Thoracic aorta (tissue), 2 donors: ENCODE data around the gene MAD1L1. TPM values are rescaled to one million over a fixed set of nuclear protein-coding genes. Genes with fewer than 3 reads are reported as not detected.

ENCODE experiments used
- ATAC-seq: fragments of 150-250 bp; one replicate; pipeline ENCODE4 v1.8.0; 2017; ENCODE audit warnings: low read depth; ENCODE audit not compliant: insufficient number of reproducible peaks, low FRiP score
- DNase-seq: peaks from one replicate; pipeline ENCODE4 v3.0.0-alpha.2; 2020; ENCODE audit warnings: low spot score
- H3K27ac ChIP-seq, 2 donors: fragments of 200-600 bp; sonication (generic); 1 replicate in 1 of 2; 2 replicates in 1 of 2; pipeline ENCODE4 v1.5.1; 2016; ENCODE audit warnings: mild to moderate bottlenecking in 2 of 2, moderate library complexity in 2 of 2
- H3K27me3 ChIP-seq: fragments of 200-600 bp; sonication (generic); replicated peaks from 2 replicates; pipeline ENCODE4 v1.6.0; 2016; ENCODE audit warnings: mild to moderate bottlenecking; ENCODE audit not compliant: insufficient read depth
- H3K36me3 ChIP-seq: fragments of 200-600 bp; sonication (generic); one replicate; pipeline ENCODE4 v1.5.1; 2016
- H3K4me1 ChIP-seq, 2 donors: fragments of 200-600 bp; sonication (generic); 1 replicate in 1 of 2; 2 replicates in 1 of 2; pipeline versions ENCODE4 v1.5.1 to v1.6.0; 2016; ENCODE audit warnings: low read depth in 2 of 2, mild to moderate bottlenecking in 1 of 2; ENCODE audit not compliant: control insufficient read depth in 1 of 2
- H3K4me3 ChIP-seq: fragments of 200-600 bp; sonication (generic); 2 replicates; pipeline ENCODE4 v1.5.1; 2016; ENCODE audit warnings: mild to moderate bottlenecking
- H3K9me3 ChIP-seq: fragments of 200-600 bp; sonication (generic); 2 replicates; pipeline ENCODE4 v1.5.1; 2016
- total RNA-seq, 2 donors: library from RNA; depleted of rRNA; stranded (reverse); fragments of >200 nt; gene quantifications; one replicate each; pipeline versions ENCODE4 v1.1.0 to v1.2.3, GENCODE V29; 2016
- TF ChIP-seq, protein P1 (sequence below): fragments of 200-600 bp; sonication (generic); IDR thresholded peaks from one replicate; pipeline ENCODE4 v1.5.1; 2019; ENCODE audit warnings: antibody characterized with exemption

Gene MAD1L1
- total RNA-seq, 2 donors from 2014 or later, result 27.4 to 41.3 TPM

DNA sequence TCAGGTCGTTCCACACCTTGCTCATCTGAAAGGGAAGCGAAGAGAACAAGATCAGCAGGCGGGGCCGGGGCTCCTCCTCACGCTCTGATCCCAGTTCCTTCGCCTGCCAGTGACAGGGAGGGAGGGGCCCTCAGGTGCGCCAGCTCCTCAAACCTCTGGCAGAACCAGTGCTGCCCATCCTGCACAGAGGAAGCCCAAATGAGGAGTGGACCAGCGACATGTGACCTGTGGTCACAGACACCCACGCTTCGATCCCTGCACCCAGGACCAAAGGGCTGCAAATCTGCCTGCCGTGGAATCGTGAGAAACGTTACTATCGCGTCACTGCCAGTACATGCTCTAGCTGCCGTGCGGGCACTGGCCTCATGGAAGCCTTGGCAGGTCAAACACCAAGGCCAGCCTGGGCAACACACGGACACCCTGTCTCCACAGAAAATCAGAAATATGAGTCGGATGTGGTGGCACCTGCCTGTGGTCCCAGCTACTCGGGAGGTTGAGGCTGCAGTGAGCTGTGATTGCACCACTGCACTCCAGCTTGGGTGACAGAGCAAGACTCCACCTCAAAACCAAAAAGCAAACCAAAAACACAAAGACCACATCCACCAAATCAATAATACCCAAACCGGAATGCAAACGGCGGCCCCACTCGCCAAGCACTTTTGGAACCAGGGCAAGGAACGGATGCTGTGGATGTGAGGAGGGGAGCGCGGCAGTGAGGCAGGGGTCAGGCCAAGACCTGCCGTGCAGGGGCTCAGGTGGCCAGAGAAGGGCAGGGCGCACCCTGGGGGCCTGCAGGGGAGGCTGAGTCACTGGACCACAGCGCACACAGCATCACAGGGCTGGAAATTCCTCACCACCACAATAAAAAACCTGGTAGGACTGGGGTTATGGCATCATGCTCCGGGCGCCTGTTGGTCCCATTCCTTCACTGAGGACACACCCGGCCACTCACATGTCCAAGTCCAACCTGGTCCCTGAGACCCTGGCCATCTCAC, 22.7 kb upstream of the MAD1L1 start:
- H3K9me3 ChIP-seq, result no peaks in the 10 kb centered on the region
- TF ChIP-seq, protein P1, sequence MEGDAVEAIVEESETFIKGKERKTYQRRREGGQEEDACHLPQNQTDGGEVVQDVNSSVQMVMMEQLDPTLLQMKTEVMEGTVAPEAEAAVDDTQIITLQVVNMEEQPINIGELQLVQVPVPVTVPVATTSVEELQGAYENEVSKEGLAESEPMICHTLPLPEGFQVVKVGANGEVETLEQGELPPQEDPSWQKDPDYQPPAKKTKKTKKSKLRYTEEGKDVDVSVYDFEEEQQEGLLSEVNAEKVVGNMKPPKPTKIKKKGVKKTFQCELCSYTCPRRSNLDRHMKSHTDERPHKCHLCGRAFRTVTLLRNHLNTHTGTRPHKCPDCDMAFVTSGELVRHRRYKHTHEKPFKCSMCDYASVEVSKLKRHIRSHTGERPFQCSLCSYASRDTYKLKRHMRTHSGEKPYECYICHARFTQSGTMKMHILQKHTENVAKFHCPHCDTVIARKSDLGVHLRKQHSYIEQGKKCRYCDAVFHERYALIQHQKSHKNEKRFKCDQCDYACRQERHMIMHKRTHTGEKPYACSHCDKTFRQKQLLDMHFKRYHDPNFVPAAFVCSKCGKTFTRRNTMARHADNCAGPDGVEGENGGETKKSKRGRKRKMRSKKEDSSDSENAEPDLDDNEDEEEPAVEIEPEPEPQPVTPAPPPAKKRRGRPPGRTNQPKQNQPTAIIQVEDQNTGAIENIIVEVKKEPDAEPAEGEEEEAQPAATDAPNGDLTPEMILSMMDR, result no peak
- no peak overlapping the region for H3K27ac ChIP-seq
- ATAC-seq, result no peak
- H3K27me3 ChIP-seq, result no peaks in the 10 kb centered on the region
- no peak overlapping the region for H3K4me3 ChIP-seq
- H3K4me1 ChIP-seq, result no peaks in the 10 kb centered on the region
- no peaks in the 10 kb centered on the region for H3K36me3 ChIP-seq
- DNase-seq, result no peak

DNA sequence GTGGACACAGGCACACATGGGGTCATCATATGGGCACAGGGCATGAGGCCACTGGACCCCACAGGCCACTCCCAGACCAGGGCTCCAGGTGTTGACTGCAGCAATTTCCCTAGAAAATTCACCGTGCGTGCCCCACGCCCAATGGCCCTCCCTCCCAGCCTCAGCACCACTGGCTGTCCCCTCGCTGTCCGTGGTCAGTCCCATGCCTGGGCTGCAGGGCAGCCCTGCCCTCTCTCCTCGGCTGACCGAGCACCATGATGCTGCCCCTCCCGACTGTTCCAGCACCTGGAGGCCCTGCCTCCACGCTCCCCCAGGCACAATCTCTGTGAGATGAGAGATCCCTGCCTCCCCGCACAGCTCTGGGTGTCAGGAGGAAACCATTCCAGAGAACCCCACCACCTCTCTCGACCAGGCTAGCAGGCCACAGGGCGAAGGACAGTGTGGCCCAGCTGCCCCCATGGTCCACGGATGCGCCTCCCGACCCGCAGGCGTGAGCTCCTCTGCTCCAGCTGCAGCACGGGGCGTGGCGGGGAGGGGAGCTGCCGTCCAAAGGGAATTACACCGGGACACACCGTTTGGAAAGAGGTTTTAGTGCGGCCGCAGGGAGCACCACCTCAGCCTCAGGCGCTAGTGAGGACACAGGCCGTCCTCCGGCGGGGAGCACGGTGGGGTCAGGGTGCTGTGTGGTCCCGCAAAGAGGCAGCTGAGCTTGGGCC, 21.8 kb upstream of the MAD1L1 start:
- Histone ChIP-seq H3K4me3 (no peak overlapping the region), H3K27ac (no peak overlapping the region), H3K9me3 (no peaks in the 10 kb centered on the region), H3K36me3 (no peaks in the 10 kb centered on the region), H3K27me3 (no peaks in the 10 kb centered on the region), H3K4me1 (peaks cover under 1 to 1% of the 10 kb centered on the region in 2 donors)
- TF ChIP-seq, protein P1, result no peak
- ATAC-seq (no peak), DNase-seq (no peak)

DNA sequence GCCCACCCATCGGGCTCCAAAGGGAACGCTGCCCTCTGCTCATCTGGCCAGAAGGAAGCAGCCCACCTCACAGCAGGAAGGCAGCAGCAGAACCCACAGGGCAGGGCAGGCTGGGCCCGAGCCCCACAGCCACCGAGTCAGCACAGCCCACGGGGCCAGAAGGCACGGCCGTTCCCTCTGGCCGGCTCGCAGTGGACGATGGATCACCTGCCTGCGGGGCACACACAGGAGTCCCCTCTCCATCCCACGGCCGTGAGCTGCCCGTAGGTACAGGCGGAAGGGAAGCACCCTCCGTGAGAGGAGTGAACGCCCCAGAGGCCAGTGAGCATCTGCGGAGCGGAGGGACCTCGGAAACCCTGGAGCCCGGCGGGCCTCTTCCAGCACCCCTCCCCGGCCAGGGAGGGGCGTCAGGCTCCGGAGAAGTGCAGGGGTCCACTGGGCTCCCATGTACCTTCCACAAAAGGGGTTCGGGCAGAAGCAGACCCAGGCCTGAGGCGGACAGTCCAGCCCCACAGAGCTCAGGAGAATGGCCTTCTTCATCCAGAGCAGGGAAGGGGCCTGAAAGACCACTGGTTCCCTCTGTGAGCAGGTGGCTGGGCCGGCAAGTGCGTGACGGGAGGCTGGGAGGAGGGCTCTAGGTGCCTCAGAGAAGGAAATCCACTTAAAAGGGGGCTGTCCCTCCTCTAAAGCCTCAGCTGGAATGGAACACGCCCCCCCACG, 20.9 kb upstream of the MAD1L1 start:
- Histone ChIP-seq H3K4me3 (no peak overlapping the region), H3K36me3 (no peaks in the 10 kb centered on the region), H3K27ac (no peak overlapping the region), H3K9me3 (no peaks in the 10 kb centered on the region), H3K27me3 (no peaks in the 10 kb centered on the region), H3K4me1 (peaks cover 10% of the 10 kb centered on the region in 2 donors)
- TF ChIP-seq, protein P1, result no peak
- ATAC-seq, result no peak
- DNase-seq, result no peak

DNA sequence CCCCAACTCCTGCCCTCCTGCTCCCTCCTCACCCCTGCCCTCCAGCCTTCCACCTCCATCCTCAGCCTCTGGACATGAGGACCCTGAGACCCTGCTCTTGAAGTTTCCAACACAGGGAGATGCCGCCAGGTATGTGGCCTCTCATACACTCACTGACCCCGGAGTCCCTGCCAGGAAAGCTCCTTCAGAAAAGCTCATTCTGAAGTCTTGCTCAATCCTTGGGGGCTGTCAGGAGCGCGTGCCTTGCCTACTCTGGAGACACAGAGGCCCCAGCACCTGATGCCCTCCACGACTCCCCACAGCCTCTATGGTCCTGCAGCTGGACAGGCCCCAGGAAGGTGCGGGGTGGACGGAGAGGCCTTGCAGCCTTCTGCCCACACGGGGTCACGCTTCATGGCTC, 20.3 kb upstream of the MAD1L1 start:
- DNase-seq (no peak), ATAC-seq (no peak)
- Histone ChIP-seq H3K4me1 (peaks cover 12 to 14% of the 10 kb centered on the region in 2 donors), H3K4me3 (no peak overlapping the region), H3K27me3 (no peaks in the 10 kb centered on the region), H3K9me3 (no peaks in the 10 kb centered on the region), H3K27ac (no peak overlapping the region), H3K36me3 (no peaks in the 10 kb centered on the region)
- TF ChIP-seq, protein P1, result no peak
